GM13977 (cell line): ENCODE results near the gene CAMSAP2.

ENCODE experiments used
- DNase-seq: peaks from one replicate; pipeline ENCODE4 v3.0.0; 2012; ENCODE audit warnings: low spot score
- CTCF ChIP-seq: IDR thresholded peaks from 2 replicates; pipeline ENCODE4 v1.5.1; 2012; ENCODE audit warnings: mild to moderate bottlenecking, control low read depth; ENCODE audit not compliant: insufficient read depth; ENCODE audit errors: extremely low read depth, missing control alignments
- in situ Hi-C: fragments of 300-500 bp; cut with MboI; formaldehyde crosslinking; loops from one replicate; pipeline ENCODE4 v1.12.0; 2022; ENCODE audit warnings: low sequenced_read_pairs, low pct_unique_long_range_greater_than_20kb, mixed read lengths, inconsistent platforms; ENCODE audit not compliant: unreplicated experiment

CAMSAP2 gene

GRCh38 chr1:200900877-200901276 is 162.2 kb downstream of the CAMSAP2 start:
- no peak for TF ChIP-seq CTCF
- in situ Hi-C loops, result no loop called here
- DNase-seq, result no peak

DNA sequence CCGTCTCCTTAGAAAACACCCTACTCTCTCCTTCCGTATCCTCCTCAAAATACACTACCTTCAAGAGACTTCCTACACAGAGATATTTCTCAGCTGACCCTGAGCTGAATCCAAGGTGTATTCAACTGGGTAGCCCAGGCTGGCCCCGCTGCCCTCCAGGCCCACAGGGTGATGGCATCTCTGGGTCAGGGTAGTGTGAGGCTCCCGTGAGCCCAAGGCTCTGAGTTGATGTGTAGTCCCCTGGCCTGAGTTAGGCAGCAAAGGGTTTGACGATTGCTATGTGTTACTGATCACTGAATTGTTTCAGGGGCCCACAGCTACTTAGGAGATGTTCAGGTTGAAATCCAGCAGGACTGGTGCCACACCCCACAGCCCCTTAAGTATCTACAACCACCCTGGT is 162.7 kb downstream of the CAMSAP2 start:
- in situ Hi-C loops, result no loop called here

DNA sequence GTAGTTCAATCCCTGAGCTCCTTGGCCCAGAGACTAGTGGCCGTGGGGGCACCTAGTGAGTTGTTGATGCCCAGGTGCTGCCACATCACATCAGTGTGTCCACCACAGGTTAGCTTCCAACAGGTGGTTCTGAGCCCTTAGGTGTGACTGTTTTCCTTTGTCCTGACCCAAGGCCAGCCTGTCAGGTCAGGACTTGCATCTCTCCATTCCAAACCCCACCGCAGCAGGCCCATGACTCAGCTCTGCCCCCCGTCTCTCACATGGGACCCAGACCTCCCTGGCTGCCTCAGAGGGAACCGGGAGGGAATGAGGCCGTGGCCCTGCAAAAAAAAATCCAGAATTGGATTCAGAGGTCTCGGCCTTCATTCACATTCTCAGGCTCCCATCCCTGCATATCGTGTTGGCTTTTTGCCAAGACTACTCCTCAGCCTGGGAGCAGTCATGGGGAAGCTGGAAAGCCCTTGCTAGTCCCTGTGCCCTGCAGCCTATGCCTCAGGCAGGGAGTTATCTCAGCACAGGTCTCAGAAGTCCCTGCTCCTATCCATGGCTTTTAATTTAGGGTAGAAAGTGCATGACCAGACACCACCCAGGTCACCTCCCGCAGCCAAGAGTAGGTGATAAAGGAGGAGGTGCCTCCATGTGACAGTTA is 163.2 kb downstream of the CAMSAP2 start:
- no peak for DNase-seq
- no peak for TF ChIP-seq CTCF
- in situ Hi-C loops, result no loop called here

More for the DNA sequence above, 162.7 kb downstream of the CAMSAP2 start:
- peak; percentile 15 for DNase-seq
- TF ChIP-seq CTCF, result no peak

- TF ChIP-seq CTCF, result no peak
- DNase-seq, result no peak
- in situ Hi-C loops, result no loop called here
These were observed 165.1 kb downstream of the CAMSAP2 start for GRCh38 chr1:200903793-200904192.

GRCh38 chr1:200904772-200905171 is 166.1 kb downstream of the CAMSAP2 start:
- DNase-seq, result no peak
- in situ Hi-C loops, result no loop called here
- TF ChIP-seq CTCF, result no peak

- DNase-seq, result peak; percentile 63
- TF ChIP-seq CTCF, result no peak
- in situ Hi-C loops, result no loop called here
These were observed 166.8 kb downstream of the CAMSAP2 start for GRCh38 chr1:200905411-200906052.
